GM18519 (cell line): ENCODE data around the gene PTPRS.

ENCODE experiments used
- ATAC-seq: cut with Tn5 transposase; IDR thresholded peaks from one replicate; pipeline ENCODE4 v1.9.1; 2021; ENCODE audit warnings: mild to moderate bottlenecking, moderate library complexity; ENCODE audit not compliant: unreplicated experiment, low FRiP score

The PTPRS gene

GRCh38 chr19:5312058-5312457, 28.6 kb downstream of the PTPRS start:
- ATAC-seq, result no peak

- ATAC-seq, result no peak
These were observed 31.0 kb downstream of the PTPRS start for GRCh38 chr19:5309438-5310204.

GRCh38 chr19:5308451-5309437, 31.9 kb downstream of the PTPRS start:
- no peak for ATAC-seq

GRCh38 chr19:5307655-5308054, 33.0 kb downstream of the PTPRS start:
- ATAC-seq, result no peak

- no peak for ATAC-seq
These were observed 35.4 kb downstream of the PTPRS start for GRCh38 chr19:5305163-5305562.

GRCh38 chr19:5304486-5304885, 36.1 kb downstream of the PTPRS start:
- ATAC-seq, result no peak

GRCh38 chr19:5303208-5303607, 37.4 kb downstream of the PTPRS start:
- no peak for ATAC-seq

GRCh38 chr19:5302396-5302795, 38.2 kb downstream of the PTPRS start:
- no peak for ATAC-seq

- ATAC-seq, result no peak
These were observed 41.5 kb downstream of the PTPRS start for GRCh38 chr19:5299137-5299536.

GRCh38 chr19:5298471-5298901, 42.1 kb downstream of the PTPRS start:
- ATAC-seq, result no peak

- no peak for ATAC-seq
These were observed 43.3 kb downstream of the PTPRS start for GRCh38 chr19:5297272-5297669.

- no peak for ATAC-seq
These were observed 43.9 kb downstream of the PTPRS start for GRCh38 chr19:5296457-5297271.

GRCh38 chr19:5296021-5296420, 44.6 kb downstream of the PTPRS start:
- ATAC-seq, result no peak

- ATAC-seq, result no peak
These were observed 46.0 kb downstream of the PTPRS start for GRCh38 chr19:5294403-5295160.

- ATAC-seq, result no peak
These were observed 46.8 kb downstream of the PTPRS start for GRCh38 chr19:5293612-5294378.

GRCh38 chr19:5292822-5293611, 47.6 kb downstream of the PTPRS start:
- no peak for ATAC-seq

- no peak for ATAC-seq
These were observed 48.2 kb downstream of the PTPRS start for GRCh38 chr19:5292453-5292821.

- ATAC-seq, result no peak
These were observed 48.9 kb downstream of the PTPRS start for GRCh38 chr19:5291588-5292193.
